Natural killer cell (primary cell): Measurements from ENCODE around the gene TADA3. TPM values are rescaled to one million over a fixed set of nuclear protein-coding genes. Genes with fewer than 3 reads are reported as not detected.
A peak's percentile ranks its signal among the peaks of the same experiment; 100 is the strongest.

Experiments
- ATAC-seq, 3 donors: fragments of 150-1000 bp in 2 of 3; fragments of 200-7000 bp in 1 of 3; cut with Tn5 transposase; 1 replicate in 1 of 3; 2 replicates in 2 of 3; pipeline ENCODE4 v1.10.0; 2021; ENCODE audit warnings: mild to moderate bottlenecking in 2 of 3, moderate library complexity in 2 of 3
- DNase-seq, 2 donors: peaks; one replicate each; pipeline versions ENCODE4 v3.0.0 to v3.0.0-alpha.2; 2013 to 2021; ENCODE audit warnings: mixed read lengths in 1 of 2
- H3K27ac ChIP-seq: one replicate; pipeline ENCODE4 v1.5.1; 2013; ENCODE audit warnings: mild to moderate bottlenecking, low read length
- H3K27me3 ChIP-seq: one replicate; pipeline ENCODE4 v1.6.1; 2013; ENCODE audit warnings: low read length; ENCODE audit not compliant: control insufficient read depth, insufficient read depth
- H3K36me3 ChIP-seq: one replicate; pipeline ENCODE4 v1.6.1; 2013; ENCODE audit warnings: low read length; ENCODE audit not compliant: control insufficient read depth, insufficient read depth
- H3K4me1 ChIP-seq: one replicate; pipeline ENCODE4 v1.6.1; 2013; ENCODE audit warnings: low read length; ENCODE audit not compliant: control insufficient read depth, insufficient read depth
- H3K4me3 ChIP-seq: one replicate; pipeline ENCODE4 v1.5.1; 2013; ENCODE audit warnings: low read length
- H3K9me3 ChIP-seq: one replicate; pipeline ENCODE4 v1.6.1; 2013; ENCODE audit warnings: low read length; ENCODE audit not compliant: control insufficient read depth, insufficient read depth
- H3K27ac Mint-ChIP-seq, 2 donors: one replicate each; pipeline ENCODE4 v1.8.0; 2022; ENCODE audit warnings: mild to moderate bottlenecking in 2 of 2, mixed read lengths in 2 of 2, moderate library complexity in 1 of 2
- H3K27me3 Mint-ChIP-seq, 2 donors: one replicate each; pipeline ENCODE4 v1.8.0; 2022; ENCODE audit warnings: low read depth in 2 of 2, mixed read lengths in 2 of 2
- H3K36me3 Mint-ChIP-seq: one replicate; pipeline ENCODE4 v1.8.0; 2022; ENCODE audit warnings: mixed read lengths
- H3K4me1 Mint-ChIP-seq, 2 donors: one replicate each; pipeline ENCODE4 v1.8.0; 2022; ENCODE audit warnings: mixed read lengths in 2 of 2
- H3K4me3 Mint-ChIP-seq: one replicate; pipeline ENCODE4 v1.8.0; 2022; ENCODE audit warnings: mild to moderate bottlenecking, moderate library complexity, mixed read lengths
- H3K9me3 Mint-ChIP-seq, 2 donors: one replicate each; pipeline ENCODE4 v1.8.0; 2022; ENCODE audit warnings: mixed read lengths in 2 of 2
- WGBS: methylation state at CpG from one replicate; pipeline ENCODE4 v1.1.7; 2013; ENCODE audit warnings: missing lambda C conversion rate; ENCODE audit not compliant: insufficient coverage; 5-methylcytosine and 5-hydroxymethylcytosine counted together
- intact Hi-C: fragments of 100-400 bp; cut with micrococcal nuclease; formaldehyde crosslinking; loops from one replicate; pipeline ENCODE4 v1.14.2; 2022
- total RNA-seq, 4 donors: library from RNA; stranded (reverse); fragments of 120-200 nt in 1 of 4; gene quantifications; one replicate each; pipeline versions ENCODE4 v1.2.3 to v1.2.4, GENCODE V29; 2013 to 2022
- TF ChIP-seq, protein P1 (sequence below): fragments of 200-600 bp; IDR thresholded peaks from one replicate; pipeline ENCODE4 v1.8.0; 2022; ENCODE audit warnings: antibody characterized with exemption

TADA3 gene
- total RNA-seq, 3 donors from 2014 or later (not counting 1 experiment from before 2014, with no cell fraction given): 59.2 to 73.7 (median 69.2) TPM

DNA sequence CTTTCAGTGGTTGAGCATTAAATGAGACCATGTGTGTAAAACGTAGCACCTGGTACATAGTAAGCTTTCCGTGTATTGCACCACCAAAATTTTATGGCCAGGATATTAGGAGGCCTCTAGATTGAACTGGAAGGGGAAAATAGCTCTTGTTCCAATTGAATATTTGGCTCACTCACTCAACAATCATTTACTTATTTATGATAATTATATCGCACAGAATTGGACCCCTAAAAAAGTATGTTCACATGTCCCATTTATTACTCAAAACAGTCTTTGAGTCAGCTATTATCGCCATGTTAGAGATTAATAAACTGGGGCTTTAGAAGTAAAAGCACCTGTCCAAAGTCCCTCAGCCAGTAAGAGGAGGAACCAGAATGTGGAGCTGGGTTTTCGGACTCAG is 12.7 kb upstream of the TADA3 start:
- DNase-seq (no peak), ATAC-seq (no peak)
- Mint-ChIP-seq H3K36me3 (peaks cover 16% of the 10 kb centered on the region), H3K4me3 (no peak overlapping the region), H3K27ac (peak overlapping the region; percentile 24 to 78), H3K9me3 (no peaks in the 10 kb centered on the region), H3K27me3 (no peaks in the 10 kb centered on the region), H3K4me1 (peaks cover 30 to 54% of the 10 kb centered on the region in 2 donors)
- intact Hi-C loops: loop anchor here (5.0 kb wide), 1 partner anchor 53 kb away; no protein-coding TSS in a partner anchor
- WGBS: 100% methylated on average over 4 of the region's 5 CpGs
- Histone ChIP-seq H3K4me1 (peaks cover 22% of the 10 kb centered on the region), H3K9me3 (no peaks in the 10 kb centered on the region), H3K27ac (no peak overlapping the region), H3K27me3 (no peaks in the 10 kb centered on the region), H3K36me3 (peaks cover 59% of the 10 kb centered on the region), H3K4me3 (no peak overlapping the region)
- TF ChIP-seq, protein P1, sequence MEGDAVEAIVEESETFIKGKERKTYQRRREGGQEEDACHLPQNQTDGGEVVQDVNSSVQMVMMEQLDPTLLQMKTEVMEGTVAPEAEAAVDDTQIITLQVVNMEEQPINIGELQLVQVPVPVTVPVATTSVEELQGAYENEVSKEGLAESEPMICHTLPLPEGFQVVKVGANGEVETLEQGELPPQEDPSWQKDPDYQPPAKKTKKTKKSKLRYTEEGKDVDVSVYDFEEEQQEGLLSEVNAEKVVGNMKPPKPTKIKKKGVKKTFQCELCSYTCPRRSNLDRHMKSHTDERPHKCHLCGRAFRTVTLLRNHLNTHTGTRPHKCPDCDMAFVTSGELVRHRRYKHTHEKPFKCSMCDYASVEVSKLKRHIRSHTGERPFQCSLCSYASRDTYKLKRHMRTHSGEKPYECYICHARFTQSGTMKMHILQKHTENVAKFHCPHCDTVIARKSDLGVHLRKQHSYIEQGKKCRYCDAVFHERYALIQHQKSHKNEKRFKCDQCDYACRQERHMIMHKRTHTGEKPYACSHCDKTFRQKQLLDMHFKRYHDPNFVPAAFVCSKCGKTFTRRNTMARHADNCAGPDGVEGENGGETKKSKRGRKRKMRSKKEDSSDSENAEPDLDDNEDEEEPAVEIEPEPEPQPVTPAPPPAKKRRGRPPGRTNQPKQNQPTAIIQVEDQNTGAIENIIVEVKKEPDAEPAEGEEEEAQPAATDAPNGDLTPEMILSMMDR: no peak

DNA sequence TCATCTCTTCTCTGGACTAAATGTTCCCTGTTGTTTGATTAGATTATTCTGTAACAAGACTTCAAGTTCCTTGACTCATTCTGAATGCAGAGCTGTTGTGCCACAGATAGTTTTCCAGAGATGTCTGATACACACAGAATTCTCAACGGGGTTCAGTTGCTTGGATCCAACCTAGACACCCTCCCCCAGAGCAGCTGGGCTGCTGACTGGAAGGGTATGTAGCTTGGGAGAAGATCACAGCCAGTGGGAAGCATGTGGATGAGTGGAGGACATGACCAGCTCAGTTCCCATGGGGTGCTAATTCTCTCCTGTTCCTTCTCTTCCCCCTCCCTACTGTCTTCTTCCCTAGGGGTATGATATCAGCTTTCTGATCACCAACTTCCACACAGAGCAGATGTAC is 11.2 kb upstream of the TADA3 start:
- no peak for DNase-seq
- Mint-ChIP-seq H3K4me1 (peaks cover 18 to 41% of the 10 kb centered on the region in 2 donors), H3K27ac (peak overlapping the region; percentile 72 to 78), H3K9me3 (no peaks in the 10 kb centered on the region), H3K36me3 (peaks cover 16% of the 10 kb centered on the region), H3K4me3 (no peak overlapping the region), H3K27me3 (no peaks in the 10 kb centered on the region)
- peaks cover 9% of the 10 kb centered on the region for H3K4me1 ChIP-seq
- no peak overlapping the region for H3K27ac ChIP-seq
- no peak overlapping the region for H3K4me3 ChIP-seq
- H3K36me3 ChIP-seq: peaks cover 74% of the 10 kb centered on the region
- H3K27me3 ChIP-seq: no peaks in the 10 kb centered on the region
- ATAC-seq: no peak
- H3K9me3 ChIP-seq: no peaks in the 10 kb centered on the region
- intact Hi-C loops: no loop called here
- WGBS: 100% methylated on average over 1 of the region's 1 CpG
- TF ChIP-seq, protein P1: no peak

DNA sequence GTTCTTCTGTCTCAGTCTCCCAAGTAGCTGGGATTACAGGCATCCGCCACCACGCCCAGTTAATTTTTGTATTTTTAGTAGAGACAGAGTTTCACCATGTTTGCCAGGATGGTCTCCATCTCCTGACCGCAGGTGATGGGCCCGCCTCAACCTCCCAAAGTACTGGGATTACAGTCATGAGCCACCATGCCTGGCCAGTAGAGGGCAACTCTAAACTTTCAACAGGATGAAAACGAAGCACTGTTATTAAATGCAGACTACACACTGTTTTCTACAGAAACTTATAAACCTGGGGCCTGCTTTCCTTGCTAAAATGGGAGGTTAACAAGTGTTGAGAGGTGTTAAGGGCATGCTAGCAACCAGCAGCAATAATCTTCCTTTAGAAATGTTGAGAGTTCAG is 8.3 kb upstream of the TADA3 start:
- peaks cover 23 to 36% of the 10 kb centered on the region in 2 donors for H3K4me1 Mint-ChIP-seq
- H3K27ac Mint-ChIP-seq: no peak overlapping the region
- Histone ChIP-seq H3K27me3 (no peaks in the 10 kb centered on the region), H3K4me3 (no peak overlapping the region), H3K36me3 (peaks cover 77% of the 10 kb centered on the region), H3K4me1 (peaks cover 16% of the 10 kb centered on the region), H3K27ac (no peak overlapping the region), H3K9me3 (no peaks in the 10 kb centered on the region)
- no peak overlapping the region for H3K4me3 Mint-ChIP-seq
- H3K9me3 Mint-ChIP-seq: no peaks in the 10 kb centered on the region
- ATAC-seq: peak in 1 of 3 donors; percentile 36
- no peak for DNase-seq
- peaks cover 16% of the 10 kb centered on the region for H3K36me3 Mint-ChIP-seq
- TF ChIP-seq, protein P1: no peak
- WGBS: 99% methylated on average over 4 of the region's 5 CpGs
- no peaks in the 10 kb centered on the region for H3K27me3 Mint-ChIP-seq
- intact Hi-C loops: no loop called here
